Inferior parietal cortex (tissue), 1 donor: Measurements from ENCODE around the gene SCARB2.

Experiments used
- DNase-seq: peaks from one replicate; pipeline ENCODE4 v3.0.0-alpha.2; 2016; ENCODE audit errors: extremely low spot score

SCARB2 gene

DNA sequence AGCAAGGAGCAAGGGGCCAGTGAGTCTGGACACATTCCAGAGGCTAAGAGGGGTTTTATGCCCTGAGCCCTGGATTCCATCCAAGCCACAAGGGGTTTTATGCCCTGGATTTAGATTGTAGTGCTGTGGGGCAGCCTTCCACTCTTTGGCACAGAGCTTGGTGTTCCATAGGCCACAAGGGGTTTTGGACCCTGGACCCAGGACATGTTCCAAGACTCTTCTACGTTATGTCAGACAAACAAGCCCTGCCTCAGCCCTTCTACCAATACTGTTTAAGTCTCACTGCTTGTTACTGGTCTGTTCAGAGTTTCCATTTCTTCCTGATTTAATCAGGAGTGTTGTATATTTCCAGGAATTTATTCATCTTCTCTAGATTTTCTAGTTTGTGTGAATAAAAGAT lies 12.8 kb upstream of the SCARB2 start:
- DNase-seq: no peak

DNA sequence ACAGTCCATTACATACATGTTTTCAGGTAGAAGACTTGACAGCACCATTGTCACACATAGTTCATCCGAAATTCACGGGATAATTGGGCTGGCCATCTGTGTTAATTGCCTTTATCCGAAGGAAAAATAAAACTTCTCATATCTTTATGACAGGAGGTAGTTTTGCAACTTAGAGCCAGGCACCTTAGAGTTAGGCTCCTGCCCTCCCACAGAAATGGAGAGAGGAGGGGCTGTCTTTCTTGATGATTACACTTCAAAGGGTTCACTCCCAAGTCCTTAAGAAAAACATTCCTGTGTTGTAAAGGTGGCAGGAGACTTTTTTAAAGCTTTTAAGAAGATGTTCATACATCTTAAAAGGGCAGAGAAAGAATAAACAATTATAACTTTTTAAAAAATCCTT lies 10.5 kb upstream of the SCARB2 start:
- DNase-seq: no peak

GRCh38 chr4:76219299-76220055 lies 5.9 kb upstream of the SCARB2 start:
- no peak for DNase-seq

DNA sequence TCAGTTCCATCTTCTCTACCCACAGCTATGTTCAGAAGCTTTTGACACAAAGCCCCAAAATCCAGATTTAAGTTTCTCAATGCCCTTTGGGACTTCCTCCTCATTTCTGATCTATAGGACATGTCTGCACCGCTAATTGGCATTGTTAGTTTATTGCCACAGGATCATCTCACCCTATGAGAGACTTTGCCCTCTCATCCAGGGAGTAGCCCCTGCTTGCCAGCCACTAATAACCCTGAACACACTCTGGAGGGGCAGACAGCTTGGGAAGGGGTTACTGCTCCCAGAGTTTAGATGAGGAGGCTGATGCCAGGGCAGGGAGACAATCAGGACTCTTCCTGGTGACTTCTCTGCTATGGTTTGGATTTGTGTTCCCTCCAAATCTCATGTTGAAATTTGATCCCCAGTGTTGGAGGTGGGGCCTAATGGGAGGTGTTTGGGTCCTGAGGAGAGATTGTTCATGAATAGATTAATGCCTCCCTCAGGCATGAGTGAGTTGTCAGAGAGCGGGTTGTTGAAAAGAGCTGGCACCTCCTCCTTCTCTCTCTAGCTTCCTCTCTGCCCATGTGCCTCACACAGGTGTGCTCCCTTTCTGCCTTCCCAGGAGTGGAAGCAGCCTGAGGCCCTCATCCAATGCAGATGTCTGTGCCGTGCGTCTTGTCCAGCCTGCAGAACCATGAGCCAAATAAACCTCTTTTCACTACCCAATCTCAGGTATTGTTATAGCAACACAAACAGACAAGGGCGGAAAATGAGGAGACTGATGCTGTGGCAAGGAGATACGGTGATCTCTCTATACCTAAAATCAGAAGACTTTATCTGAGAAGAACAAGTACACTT lies 3.6 kb upstream of the SCARB2 start:
- DNase-seq: no peak

- DNase-seq: no peak
These were observed 2.9 kb upstream of the SCARB2 start for GRCh38 chr4:76216524-76216923.

DNA sequence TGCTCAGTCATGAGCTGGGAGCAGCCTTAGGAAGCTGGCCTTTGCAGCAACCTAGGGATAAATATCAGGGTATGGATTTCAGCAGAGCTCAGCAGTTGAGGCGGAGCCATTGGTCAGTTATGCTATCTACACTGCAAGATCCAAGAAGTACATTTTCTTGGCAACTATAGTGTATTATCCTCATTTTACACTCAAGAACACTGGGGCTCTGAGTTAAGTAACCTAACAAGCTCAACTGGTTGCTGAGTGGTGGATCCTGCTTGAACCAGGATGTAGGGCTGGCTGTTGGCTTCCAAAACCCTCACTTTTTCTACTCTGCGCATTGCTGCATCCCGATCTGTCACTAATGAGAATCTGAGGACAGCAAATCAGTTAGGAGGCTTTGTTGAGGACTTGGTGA lies 1.5 kb upstream of the SCARB2 start:
- no peak for DNase-seq

DNA sequence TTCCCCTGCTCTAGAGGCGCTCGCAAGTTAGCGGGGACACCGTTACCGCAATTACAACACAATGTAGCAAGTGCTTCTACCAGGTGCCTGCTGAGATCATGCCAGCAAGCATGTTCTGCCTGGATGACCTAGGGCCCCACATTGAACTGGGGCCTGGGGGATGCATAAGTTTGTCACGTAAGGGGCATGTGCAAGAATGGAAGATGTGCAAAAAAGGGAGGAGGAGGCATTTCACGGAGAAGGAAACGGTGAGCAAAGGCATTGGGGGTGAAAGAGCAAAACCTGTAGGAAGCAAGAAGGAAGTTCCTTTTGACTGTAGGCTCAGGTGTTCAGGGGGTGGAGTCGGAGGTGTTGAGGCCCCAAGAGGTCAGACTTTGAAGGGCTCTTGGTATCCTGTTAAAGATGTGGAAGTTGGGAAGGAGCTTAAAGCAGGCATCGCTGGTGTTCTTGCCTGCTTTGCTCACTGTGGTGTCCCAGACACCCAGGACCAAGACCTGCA lies 602 bp upstream of the SCARB2 start:
- no peak for DNase-seq

DNA sequence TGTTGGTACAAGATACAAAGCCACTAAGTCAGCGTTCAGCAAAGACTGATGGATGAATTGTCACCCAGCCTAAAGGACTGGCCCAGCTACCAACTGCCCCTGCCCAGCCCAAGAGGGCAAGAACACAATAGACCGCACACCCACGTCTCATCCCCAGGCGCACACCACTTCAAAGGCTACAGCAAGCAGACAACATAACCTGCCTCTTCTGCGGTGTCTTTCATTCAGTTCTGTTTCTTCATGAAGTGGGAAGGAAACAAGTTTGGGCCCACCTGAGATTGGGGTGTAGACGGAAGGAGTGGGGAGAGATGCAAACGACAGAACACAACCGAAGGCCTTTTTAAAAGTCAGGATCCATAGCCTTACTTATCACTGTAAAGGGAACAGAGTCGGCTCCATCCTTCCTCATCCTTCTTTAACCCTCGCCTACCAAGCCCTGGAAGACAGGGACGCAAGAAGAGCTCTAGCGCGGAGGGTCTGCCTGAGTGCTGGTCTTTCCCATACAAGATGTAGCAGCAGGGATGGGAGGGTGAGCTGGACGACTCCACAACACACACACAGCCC lies 691 bp downstream of the SCARB2 start:
- peak; percentile 47 for DNase-seq

- DNase-seq: peak; percentile 22
These were observed 1.6 kb downstream of the SCARB2 start for GRCh38 chr4:76211769-76212708.

DNA sequence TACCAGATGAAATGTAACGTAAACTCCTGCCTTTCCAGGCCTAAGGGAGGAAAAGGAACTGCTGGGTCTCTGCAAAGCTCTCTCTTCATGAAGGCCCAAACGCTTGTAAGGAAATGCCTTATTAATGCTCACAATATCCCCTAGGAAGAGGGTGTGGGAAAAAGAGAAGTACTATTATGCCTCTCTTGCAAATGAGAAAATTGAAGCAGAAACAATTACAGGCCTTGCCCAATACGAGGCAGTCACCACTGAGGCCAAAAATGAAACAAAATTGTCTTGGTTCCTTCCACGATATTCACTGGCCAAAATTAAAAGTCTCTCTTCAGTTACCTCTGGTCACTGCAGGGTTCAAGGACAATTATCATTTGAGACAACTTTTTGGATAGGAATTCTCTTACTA lies 3.2 kb downstream of the SCARB2 start:
- peak; percentile 18 for DNase-seq

DNA sequence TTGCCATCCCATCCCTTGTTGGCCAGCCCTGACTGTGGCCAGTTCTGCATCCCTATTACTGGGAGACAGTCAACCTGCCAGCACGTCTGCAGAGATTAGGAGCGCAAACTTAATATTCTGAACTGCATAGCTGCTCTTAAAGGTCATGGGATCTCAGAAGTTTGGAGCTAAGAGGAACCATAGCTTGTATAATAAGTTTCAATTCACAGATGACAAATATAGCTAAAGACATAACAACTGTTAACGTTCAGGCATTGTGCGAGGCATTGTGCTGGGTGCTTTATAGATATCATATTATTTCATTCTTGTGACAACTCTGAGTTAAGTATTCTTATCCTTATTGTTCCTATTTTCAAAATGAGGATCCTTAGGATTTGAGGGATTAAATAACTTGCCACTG lies 3.7 kb downstream of the SCARB2 start:
- DNase-seq: no peak

GRCh38 chr4:76208005-76208765 lies 5.4 kb downstream of the SCARB2 start:
- DNase-seq: no peak

GRCh38 chr4:76207549-76207948 lies 6.1 kb downstream of the SCARB2 start:
- no peak for DNase-seq

GRCh38 chr4:76206222-76206942 lies 7.2 kb downstream of the SCARB2 start:
- DNase-seq: no peak

GRCh38 chr4:76205476-76205875 lies 8.1 kb downstream of the SCARB2 start:
- DNase-seq: no peak

GRCh38 chr4:76204936-76205335 lies 8.7 kb downstream of the SCARB2 start:
- DNase-seq: no peak

- DNase-seq: no peak
These were observed 10.1 kb downstream of the SCARB2 start for GRCh38 chr4:76203541-76203940.

- no peak for DNase-seq
These were observed 12.3 kb downstream of the SCARB2 start for GRCh38 chr4:76201276-76201675.

DNA sequence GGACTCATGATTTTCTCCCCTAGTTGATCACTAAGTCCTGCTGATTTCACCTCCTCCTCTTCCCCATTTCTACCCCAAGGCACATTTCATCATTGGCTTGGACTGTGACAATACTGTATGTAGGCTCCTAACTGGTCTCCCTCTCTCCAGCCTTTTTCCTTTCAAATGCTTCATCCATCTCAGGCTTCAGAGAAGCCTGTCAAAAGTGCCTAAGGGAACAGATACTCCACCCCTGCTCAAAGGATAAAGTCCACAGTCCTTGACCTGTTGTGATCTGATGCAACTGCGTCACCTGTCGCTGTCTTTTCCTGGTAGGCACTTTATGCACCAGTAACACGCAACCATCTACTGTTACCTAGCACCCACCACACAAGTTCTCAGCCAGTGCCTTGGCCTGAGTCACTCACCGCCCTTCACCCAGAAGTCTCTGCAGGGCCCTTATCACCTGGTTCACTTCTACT lies 12.8 kb downstream of the SCARB2 start:
- no peak for DNase-seq

- peak; percentile 77 for DNase-seq
These were observed 13.9 kb downstream of the SCARB2 start for GRCh38 chr4:76199664-76200211.
